Central memory CD8-positive, alpha-beta T cell (primary cell): ENCODE results near the gene BIN1.

Experiments
- ATAC-seq: fragments of 150-1000 bp; cut with Tn5 transposase; replicated peaks from 2 replicates; pipeline ENCODE4 v1.10.0; 2022; ENCODE audit warnings: mild to moderate bottlenecking, moderate FRiP score, moderate number of reproducible peaks; ENCODE audit not compliant: poor library complexity, severe bottlenecking; ENCODE audit errors: extremely low read depth
- DNase-seq, 2 donors: peaks; one replicate each; pipeline ENCODE4 v3.0.0; 2021; ENCODE audit warnings: low spot score in 2 of 2
- H3K27ac Mint-ChIP-seq: one replicate; pipeline ENCODE4 v1.8.0; 2022; ENCODE audit warnings: low read depth, mild to moderate bottlenecking, moderate library complexity, mixed read lengths
- H3K27me3 Mint-ChIP-seq: one replicate; pipeline ENCODE4 v1.8.0; 2022; ENCODE audit warnings: mixed read lengths
- H3K36me3 Mint-ChIP-seq: one replicate; pipeline ENCODE4 v1.8.0; 2022; ENCODE audit warnings: mild to moderate bottlenecking, moderate library complexity, mixed read lengths; ENCODE audit not compliant: insufficient read depth
- H3K4me1 Mint-ChIP-seq: one replicate; pipeline ENCODE4 v1.8.0; 2022; ENCODE audit warnings: mixed read lengths
- H3K4me3 Mint-ChIP-seq: one replicate; pipeline ENCODE4 v1.8.0; 2022; ENCODE audit warnings: mild to moderate bottlenecking, moderate library complexity, mixed read lengths
- H3K9me3 Mint-ChIP-seq: one replicate; pipeline ENCODE4 v1.8.0; 2022; ENCODE audit warnings: mixed read lengths

Gene BIN1

GRCh38 chr2:127014630-127015029 is 92.3 kb downstream of the BIN1 start:
- no peak overlapping the region for H3K27ac Mint-ChIP-seq
- no peaks in the 10 kb centered on the region for H3K9me3 Mint-ChIP-seq
- ATAC-seq: no peak
- peaks cover 60% of the 10 kb centered on the region for H3K27me3 Mint-ChIP-seq
- no peaks in the 10 kb centered on the region for H3K4me1 Mint-ChIP-seq
- no peaks in the 10 kb centered on the region for H3K36me3 Mint-ChIP-seq
- no peak overlapping the region for H3K4me3 Mint-ChIP-seq
- DNase-seq: no peak

GRCh38 chr2:127014224-127014623 is 92.7 kb downstream of the BIN1 start:
- H3K4me1 Mint-ChIP-seq: no peaks in the 10 kb centered on the region
- DNase-seq (no peak), ATAC-seq (no peak)
- no peaks in the 10 kb centered on the region for H3K9me3 Mint-ChIP-seq
- no peak overlapping the region for H3K4me3 Mint-ChIP-seq
- no peak overlapping the region for H3K27ac Mint-ChIP-seq
- peaks cover 64% of the 10 kb centered on the region for H3K27me3 Mint-ChIP-seq
- no peaks in the 10 kb centered on the region for H3K36me3 Mint-ChIP-seq

DNA sequence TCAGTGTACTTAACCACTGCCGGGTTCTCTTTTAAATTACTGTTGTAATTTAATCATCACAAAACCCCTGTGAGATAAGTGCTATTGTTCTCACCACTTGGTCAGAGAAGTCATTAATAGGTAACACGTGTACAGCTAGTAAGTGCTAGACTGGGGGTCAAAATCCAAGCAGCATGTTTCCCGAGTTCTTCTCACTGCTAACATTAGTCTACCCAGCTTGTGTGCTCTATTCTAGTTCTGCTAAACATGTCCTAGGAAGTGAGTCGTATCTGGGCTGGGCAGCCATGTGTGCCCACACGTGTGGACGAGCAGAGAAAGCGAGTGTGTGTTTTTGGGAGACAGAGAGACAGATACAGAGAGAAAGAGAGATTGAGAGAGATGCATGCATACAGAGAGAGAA is 94.1 kb downstream of the BIN1 start:
- no peaks in the 10 kb centered on the region for H3K36me3 Mint-ChIP-seq
- no peaks in the 10 kb centered on the region for H3K4me1 Mint-ChIP-seq
- H3K27me3 Mint-ChIP-seq: peaks cover 78% of the 10 kb centered on the region
- H3K4me3 Mint-ChIP-seq: no peak overlapping the region
- DNase-seq: no peak
- H3K27ac Mint-ChIP-seq: no peak overlapping the region
- H3K9me3 Mint-ChIP-seq: no peaks in the 10 kb centered on the region
- no peak for ATAC-seq

DNA sequence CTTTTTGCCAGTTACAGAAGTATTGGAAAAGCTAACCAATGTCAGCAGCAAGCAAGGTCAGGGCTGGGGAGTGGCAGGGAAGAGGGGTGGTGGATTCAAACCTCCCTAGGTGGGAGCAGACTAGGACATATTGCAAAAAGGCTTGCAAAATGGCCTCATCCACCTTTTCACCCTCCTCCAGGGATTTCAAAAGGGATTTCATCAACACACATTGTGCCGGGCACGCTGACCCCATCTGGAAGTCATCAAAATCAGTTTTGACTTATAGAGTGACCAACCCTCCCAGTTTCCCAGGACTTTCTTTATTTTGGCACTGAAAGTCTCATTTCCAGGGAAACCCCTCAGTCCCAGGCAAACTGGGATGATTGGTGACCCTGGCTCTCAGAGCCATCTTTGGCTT is 94.7 kb downstream of the BIN1 start:
- ATAC-seq (no peak), DNase-seq (no peak)
- no peaks in the 10 kb centered on the region for H3K36me3 Mint-ChIP-seq
- no peak overlapping the region for H3K27ac Mint-ChIP-seq
- no peaks in the 10 kb centered on the region for H3K9me3 Mint-ChIP-seq
- no peak overlapping the region for H3K4me3 Mint-ChIP-seq
- H3K4me1 Mint-ChIP-seq: no peaks in the 10 kb centered on the region
- peaks cover 80% of the 10 kb centered on the region for H3K27me3 Mint-ChIP-seq

DNA sequence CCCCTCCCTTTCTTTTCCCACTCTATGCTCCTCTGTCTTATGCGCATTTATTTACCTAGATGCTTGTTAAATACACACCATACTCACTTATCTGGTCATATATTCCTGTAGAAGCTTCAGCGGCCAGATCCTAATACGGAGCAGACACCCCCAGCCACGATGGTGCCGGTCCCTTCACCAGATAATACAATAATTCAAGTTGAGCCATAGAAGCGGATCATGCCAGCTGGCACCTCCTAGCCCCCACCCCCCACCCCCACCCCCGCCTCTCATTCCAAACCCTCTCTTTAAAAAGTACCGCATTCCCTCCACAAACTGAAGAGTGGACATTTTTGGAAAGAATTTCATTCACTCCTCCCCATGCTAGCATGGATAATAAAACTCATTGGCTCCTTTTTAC is 95.2 kb downstream of the BIN1 start:
- Mint-ChIP-seq H3K27ac (no peak overlapping the region), H3K36me3 (no peaks in the 10 kb centered on the region), H3K4me3 (no peak overlapping the region), H3K9me3 (no peaks in the 10 kb centered on the region), H3K27me3 (peaks cover 80% of the 10 kb centered on the region), H3K4me1 (no peaks in the 10 kb centered on the region)
- DNase-seq (no peak), ATAC-seq (no peak)

GRCh38 chr2:127011231-127011661 is 95.7 kb downstream of the BIN1 start:
- Mint-ChIP-seq H3K27ac (no peak overlapping the region), H3K4me3 (no peak overlapping the region), H3K4me1 (no peaks in the 10 kb centered on the region), H3K9me3 (no peaks in the 10 kb centered on the region), H3K27me3 (peaks cover 80% of the 10 kb centered on the region), H3K36me3 (no peaks in the 10 kb centered on the region)
- no peak for DNase-seq
- ATAC-seq: no peak

DNA sequence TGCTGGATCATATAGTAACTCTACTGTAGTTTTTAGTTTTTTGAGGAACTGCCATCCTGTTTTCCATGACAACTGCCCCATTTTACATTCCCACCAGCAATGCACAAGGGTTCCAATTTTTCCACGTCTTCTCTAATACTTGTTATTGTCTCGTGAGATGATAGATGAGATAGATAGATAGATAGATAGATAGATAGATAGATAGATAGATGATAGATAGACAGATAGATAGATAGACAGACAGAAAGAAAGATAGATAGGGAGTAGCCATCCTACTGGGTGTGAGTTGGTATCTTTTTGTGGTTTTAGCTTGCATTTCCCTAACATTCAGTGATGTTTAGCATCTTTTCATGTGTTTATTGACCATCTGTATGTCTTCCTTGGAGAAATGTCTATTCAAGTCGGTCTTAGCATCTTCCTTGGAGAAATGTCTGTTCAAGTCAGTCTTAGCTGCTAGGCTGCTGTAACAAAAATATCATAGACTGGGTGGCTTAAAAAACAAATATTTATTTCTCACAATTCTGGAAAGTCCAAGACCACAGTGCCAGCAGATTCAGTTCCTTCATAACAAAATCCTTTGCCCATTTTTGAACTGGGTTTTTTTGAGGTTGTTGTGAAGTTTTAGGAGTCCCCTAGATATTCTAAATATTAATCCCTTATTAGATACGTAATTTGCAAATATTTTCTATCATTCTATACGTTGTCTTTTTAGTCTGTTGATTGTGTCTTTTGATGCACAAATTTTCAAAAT is 98.5 kb downstream of the BIN1 start:
- peaks cover 57% of the 10 kb centered on the region for H3K27me3 Mint-ChIP-seq
- H3K27ac Mint-ChIP-seq: no peak overlapping the region
- no peaks in the 10 kb centered on the region for H3K36me3 Mint-ChIP-seq
- no peaks in the 10 kb centered on the region for H3K4me1 Mint-ChIP-seq
- DNase-seq (no peak), ATAC-seq (no peak)
- no peaks in the 10 kb centered on the region for H3K9me3 Mint-ChIP-seq
- H3K4me3 Mint-ChIP-seq: no peak overlapping the region

DNA sequence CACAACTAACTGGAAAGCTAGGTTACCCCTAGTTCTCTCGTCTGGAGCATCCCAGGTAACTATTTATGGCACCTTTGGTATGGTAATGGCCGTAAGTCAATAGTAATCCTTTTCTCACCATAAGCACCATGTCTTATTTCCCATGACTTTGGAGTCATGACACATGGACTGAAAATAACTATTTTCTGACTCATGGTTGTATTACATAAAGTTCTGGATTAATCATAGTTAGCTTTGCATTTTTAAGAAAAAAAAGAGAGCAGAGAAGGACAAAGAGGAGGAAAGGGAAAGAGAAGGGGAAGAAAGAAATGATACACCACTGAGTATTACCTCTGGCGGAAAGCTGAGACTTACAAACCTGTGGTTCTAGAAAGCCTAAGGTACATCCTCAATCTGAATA is 99.3 kb downstream of the BIN1 start:
- Mint-ChIP-seq H3K36me3 (no peaks in the 10 kb centered on the region), H3K9me3 (no peaks in the 10 kb centered on the region), H3K4me3 (no peak overlapping the region), H3K27me3 (peaks cover 49% of the 10 kb centered on the region), H3K27ac (no peak overlapping the region), H3K4me1 (no peaks in the 10 kb centered on the region)
- no peak for ATAC-seq
- DNase-seq: no peak

GRCh38 chr2:127006962-127007361 is 100.0 kb downstream of the BIN1 start:
- Mint-ChIP-seq H3K4me1 (no peaks in the 10 kb centered on the region), H3K4me3 (no peak overlapping the region), H3K36me3 (no peaks in the 10 kb centered on the region), H3K27me3 (peaks cover 42% of the 10 kb centered on the region), H3K9me3 (no peaks in the 10 kb centered on the region), H3K27ac (no peak overlapping the region)
- ATAC-seq: no peak
- no peak for DNase-seq

GRCh38 chr2:127004893-127005600 is 101.9 kb downstream of the BIN1 start:
- no peaks in the 10 kb centered on the region for H3K4me1 Mint-ChIP-seq

GRCh38 chr2:127003070-127003800 is 103.7 kb downstream of the BIN1 start:
- Mint-ChIP-seq H3K9me3 (no peaks in the 10 kb centered on the region), H3K27me3 (peaks cover 9% of the 10 kb centered on the region), H3K4me1 (no peaks in the 10 kb centered on the region), H3K36me3 (peaks cover 1% of the 10 kb centered on the region), H3K27ac (no peak overlapping the region), H3K4me3 (no peak overlapping the region)
- DNase-seq: no peak
- ATAC-seq: no peak

More at GRCh38 chr2:127004893-127005600, 101.9 kb downstream of the BIN1 start:
- no peak for DNase-seq
- Mint-ChIP-seq H3K27me3 (peaks cover 24% of the 10 kb centered on the region), H3K9me3 (no peaks in the 10 kb centered on the region), H3K36me3 (peaks cover 1% of the 10 kb centered on the region), H3K27ac (no peak overlapping the region), H3K4me3 (no peak overlapping the region)
- no peak for ATAC-seq

GRCh38 chr2:127001751-127002150 is 105.2 kb downstream of the BIN1 start:
- no peak for ATAC-seq

GRCh38 chr2:127000937-127001336 is 106.0 kb downstream of the BIN1 start:
- Mint-ChIP-seq H3K27ac (no peak overlapping the region), H3K4me1 (no peaks in the 10 kb centered on the region), H3K27me3 (peaks cover 9% of the 10 kb centered on the region), H3K4me3 (no peak overlapping the region), H3K36me3 (peaks cover 1% of the 10 kb centered on the region), H3K9me3 (no peaks in the 10 kb centered on the region)
- no peak for ATAC-seq
- no peak for DNase-seq

More at GRCh38 chr2:127001751-127002150, 105.2 kb downstream of the BIN1 start:
- no peak for DNase-seq
- Mint-ChIP-seq H3K36me3 (peaks cover 1% of the 10 kb centered on the region), H3K4me3 (no peak overlapping the region), H3K27ac (no peak overlapping the region), H3K9me3 (no peaks in the 10 kb centered on the region), H3K27me3 (peaks cover 9% of the 10 kb centered on the region), H3K4me1 (no peaks in the 10 kb centered on the region)
